GM21423 (cell line): Measurements from ENCODE around the gene HIVEP1.

Experiments used
- ATAC-seq: cut with Tn5 transposase; IDR thresholded peaks from one replicate; pipeline ENCODE4 v1.9.1; 2021; ENCODE audit warnings: mild to moderate bottlenecking, moderate library complexity; ENCODE audit not compliant: unreplicated experiment

HIVEP1 gene

DNA sequence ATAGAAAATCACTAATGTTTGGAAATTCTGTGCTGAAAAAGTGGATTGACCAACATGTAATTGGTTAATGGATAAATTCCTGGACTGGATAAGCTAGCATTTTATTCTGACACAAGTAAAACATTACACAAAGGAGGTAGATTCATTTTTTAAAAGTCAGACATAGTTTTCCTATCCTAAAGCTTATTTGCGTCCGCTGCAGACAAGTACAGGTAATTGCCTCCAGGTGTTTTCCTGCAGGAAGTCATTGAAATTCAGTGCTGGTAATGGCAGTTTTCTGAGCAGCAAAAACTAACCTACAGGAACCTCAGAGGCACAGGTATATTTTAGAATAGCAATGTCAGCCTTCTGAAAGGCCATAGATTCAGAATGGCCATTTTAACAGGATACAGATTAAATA, 20.0 kb upstream of the HIVEP1 start:
- no peak for ATAC-seq

DNA sequence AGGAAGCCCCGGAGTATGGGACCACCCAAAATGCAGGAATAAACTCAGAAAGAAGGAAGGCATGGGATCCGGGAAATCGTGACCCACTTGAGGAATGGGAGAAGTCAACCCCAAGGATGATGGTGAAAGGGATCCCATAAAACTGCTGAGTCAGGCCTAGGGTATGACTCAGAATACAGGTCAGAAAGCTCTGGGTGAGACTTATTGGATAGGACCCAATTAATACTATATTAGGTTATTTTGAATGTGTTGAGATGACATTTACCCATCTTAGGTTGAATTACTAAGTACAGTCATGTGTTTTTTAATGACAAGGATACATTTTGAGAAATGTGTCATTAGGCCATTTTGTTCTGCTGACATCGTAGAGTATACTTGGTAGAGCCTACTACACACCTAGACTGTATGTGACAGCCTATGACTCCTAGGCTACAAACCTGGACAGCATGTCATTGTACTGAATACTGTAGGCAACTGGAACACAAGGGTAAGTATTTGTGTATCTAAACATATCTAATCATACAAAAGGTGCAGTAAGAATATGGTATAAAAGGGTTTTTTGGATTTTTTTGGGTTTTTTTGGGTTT, 17.1 kb upstream of the HIVEP1 start:
- no peak for ATAC-seq

- no peak for ATAC-seq
Measured at GRCh38 chr6:11996751-11997150, 15.4 kb upstream of the HIVEP1 start.

DNA sequence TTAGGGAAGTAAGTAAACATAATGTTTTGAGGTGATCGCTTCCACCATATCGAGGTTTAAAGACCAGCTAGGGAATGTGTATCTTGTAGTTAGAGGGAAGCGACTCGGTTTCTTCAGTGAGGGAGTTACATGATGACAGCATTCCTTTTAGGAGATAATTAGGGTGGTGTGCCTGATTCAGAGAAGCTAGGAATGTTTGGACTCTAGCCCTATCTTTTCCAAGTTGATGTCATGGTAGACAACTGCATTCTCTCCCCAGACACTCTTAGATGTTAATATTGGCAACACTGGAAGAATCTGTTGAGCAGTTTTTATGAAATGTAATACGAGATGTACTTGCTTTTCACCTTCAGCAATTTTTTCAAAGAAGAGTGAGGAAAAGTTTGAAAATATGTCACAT, 12.9 kb upstream of the HIVEP1 start:
- ATAC-seq, result no peak

DNA sequence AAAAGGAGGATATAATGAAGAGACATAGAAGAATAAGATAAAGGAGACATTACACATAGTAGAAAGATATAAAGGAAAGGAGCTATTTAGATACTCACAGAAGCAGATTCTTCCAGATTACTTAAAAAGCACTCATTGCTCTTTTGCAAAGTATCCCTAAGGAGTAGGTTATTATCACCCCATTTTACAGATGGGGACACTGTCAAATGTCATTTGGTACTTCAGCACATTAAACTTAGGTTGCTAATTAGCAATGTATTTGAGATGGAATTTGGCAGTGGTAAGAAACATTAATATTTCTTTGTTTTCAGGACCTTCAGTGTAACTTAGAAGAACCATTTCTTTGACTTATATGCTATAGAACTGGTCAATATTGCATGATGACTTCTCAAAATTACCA, 11.9 kb upstream of the HIVEP1 start:
- ATAC-seq, result no peak

GRCh38 chr6:12001004-12001705, 11.0 kb upstream of the HIVEP1 start:
- ATAC-seq, result no peak

DNA sequence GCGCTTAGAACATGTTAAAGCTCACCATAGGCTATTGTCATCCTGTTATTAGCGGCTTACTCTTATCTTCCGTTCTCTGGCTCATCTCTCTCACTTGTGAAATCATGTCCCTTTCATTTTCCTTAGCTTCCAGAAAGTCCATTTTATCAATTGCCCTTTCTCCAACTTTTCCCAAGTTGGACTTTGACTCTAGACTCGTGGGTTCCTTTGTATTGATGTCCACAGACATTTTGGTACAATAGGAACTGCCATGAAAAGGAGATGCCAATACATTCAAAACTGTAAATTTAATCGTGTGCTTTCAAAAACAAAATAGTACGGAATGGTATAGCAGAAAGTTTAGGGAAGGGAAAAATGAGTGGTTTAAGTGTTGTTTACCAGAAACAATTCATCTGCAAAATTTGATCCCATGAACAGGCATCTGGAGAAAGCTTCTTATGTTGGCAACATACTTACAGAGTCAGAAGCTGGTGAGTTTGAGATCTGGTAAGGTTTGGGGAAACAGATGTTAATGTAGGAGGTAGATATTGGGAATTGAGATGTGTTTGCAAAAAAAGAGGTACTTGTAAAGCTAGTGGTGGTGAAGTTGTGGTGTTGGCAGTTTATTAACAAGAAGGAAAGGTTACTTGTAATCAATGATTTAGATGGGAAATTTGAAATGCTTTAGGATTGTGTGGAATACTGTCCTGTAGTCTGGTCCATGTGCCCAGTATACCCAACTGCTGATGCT, 10.2 kb upstream of the HIVEP1 start:
- ATAC-seq, result no peak

GRCh38 chr6:12007473-12007872, 4.6 kb upstream of the HIVEP1 start:
- no peak for ATAC-seq

DNA sequence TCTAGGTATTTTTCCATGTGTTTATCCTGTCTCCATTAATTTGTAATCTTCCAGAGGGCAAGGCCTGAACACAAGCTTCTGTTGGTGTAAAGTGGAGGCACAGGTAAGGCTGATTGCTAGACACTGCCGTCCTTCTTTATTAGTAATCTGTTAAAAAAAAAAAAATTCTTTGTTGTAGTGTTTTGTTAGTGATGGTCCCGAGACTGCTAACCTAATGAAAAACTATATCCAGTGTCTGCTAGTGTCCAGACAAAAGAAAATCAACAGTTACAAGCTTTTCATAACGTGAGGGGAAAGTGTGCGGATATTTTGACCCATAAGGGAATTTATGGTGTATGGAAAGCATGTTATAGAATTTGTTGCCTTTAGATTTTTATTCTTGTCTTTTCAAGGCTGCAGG, 4.2 kb upstream of the HIVEP1 start:
- ATAC-seq, result no peak

DNA sequence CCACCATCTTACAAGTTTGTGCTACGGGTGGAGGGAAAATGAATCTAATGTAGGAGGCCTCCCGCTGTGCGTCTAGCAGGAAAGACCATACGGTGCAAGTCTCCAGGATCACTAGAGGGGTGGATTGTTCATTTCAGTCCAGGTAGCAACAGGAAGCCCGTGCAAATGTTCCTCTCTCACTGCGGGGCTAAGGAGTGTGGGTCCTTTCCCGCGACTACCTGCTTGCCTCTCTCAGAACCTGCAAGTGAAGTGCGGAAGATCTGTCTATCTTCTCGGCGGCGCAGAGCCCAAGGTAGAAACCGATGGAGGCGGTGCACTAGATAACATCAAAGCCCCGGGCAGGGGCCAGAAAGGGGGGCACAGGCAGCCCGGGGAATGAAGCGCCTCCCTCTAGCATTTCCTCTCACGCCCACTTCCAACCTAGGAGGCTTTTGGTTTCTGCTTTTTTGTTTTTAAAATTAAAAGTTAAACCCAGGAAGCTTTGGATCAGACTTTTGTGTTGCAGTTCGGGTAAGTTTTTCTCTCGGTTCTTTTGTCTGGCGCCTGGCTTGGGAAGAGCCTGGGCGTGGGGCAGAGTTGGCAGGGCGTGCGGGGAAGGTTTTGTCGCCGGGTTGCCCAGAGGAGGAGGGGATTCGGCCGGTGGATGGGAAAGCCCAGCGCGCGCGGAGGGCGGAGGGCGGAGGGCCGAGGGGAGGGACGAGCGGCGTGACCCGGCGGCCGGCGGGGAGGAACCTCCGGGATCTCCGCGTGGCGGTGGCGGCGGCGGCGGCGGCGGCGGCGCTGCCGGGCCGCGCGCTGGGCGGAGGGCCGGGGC, 3.5 kb upstream of the HIVEP1 start:
- ATAC-seq, result peak; percentile 28

DNA sequence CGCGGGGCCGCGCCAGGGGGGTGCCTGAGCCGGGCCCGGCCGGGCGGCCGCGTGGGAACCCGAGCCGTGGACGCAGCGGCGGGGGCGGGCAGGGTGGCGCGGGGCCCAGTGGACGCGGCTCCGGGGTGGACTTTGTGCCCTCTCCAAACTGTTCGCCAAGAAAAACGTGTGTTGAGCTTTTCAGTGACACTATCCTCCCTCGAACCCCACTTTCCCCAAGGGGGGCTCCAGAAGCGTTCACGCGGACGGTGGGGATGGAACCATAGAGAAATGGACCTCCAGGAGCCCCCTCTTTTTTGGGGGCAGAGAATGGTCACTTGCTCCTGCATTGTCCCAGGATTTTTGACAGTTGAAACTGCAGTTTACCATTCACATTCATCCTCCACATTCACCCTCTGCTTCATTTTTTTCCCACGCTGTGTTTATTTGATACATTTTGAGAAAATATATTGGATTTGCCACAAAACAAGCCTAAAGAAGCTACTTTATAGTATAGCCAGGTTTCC, 2.9 kb upstream of the HIVEP1 start:
- ATAC-seq, result no peak

- ATAC-seq, result no peak
Measured at GRCh38 chr6:12009876-12010634, 2.1 kb upstream of the HIVEP1 start.

- peak; percentile 30 for ATAC-seq
Measured at GRCh38 chr6:12010635-12011275, 1.4 kb upstream of the HIVEP1 start.

- peak; percentile 65 for ATAC-seq
Measured at GRCh38 chr6:12011276-12012037, 655 bp upstream of the HIVEP1 start.

DNA sequence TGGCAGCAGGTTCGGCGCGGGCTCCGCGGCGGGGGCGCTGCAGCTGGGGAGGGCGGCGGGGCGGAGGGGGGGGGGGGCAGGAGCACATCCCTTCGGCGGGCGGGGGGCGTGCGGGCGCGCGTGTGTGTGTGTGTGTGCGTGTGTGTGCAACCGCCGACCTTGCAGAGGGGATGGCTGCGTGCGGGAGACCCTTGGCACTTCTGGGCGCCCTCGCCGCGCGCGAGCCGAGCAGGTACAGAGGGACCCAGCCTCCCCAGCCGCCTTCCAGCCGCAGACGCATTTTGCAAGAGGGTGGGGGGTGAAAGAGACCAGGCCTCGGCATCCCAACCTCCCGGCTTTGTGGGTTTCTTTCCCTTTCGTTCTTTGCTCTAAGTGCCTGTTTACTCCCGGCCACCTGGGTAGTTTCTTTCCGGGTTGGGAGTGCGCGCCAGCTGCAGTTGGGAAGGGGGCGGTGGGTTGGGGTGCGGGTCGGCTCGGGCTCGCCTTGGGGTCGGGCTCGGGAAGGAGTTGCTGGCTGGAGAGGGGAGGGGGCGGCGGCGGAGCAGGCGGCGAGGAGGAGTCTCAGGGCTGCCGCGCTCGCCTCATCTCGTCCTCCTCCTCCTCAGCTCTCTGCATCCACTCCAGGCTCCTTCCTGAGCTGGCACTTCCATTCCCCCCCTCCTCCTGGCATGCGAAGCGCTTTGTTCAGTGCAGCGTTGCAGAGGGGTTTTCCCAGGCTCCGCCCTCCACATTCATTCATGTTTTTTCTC, 620 bp downstream of the HIVEP1 start:
- ATAC-seq, result no peak

DNA sequence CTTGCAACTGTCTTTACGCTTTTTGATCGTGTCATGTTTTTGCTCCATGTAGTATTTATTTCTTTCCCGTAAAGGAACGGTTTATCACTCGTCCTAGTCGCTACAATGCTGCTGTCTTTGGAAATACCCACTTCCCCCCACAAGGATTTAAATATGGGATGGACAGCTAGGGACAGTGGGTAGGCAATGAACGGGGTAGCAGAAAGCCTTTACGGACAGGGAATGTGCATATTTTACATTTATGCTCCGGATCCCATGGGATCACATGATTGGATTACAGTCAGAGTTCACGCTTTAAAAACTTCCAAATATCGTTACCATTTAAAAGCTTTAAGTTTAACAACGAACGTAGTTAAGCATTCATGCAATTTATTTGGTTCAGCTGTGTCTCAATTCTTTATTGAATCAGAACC, 1.2 kb downstream of the HIVEP1 start:
- no peak for ATAC-seq

GRCh38 chr6:12014027-12014872, 2.1 kb downstream of the HIVEP1 start:
- no peak for ATAC-seq

- ATAC-seq, result no peak
Measured at GRCh38 chr6:12014873-12015149, 2.7 kb downstream of the HIVEP1 start.
